Stimulated activated CD8-positive, alpha-beta memory T cell treated with anti-CD3 and anti-CD28 coated beads, Interleukin-7, amount 100 ng/mL, for 48 hours (primary cell): Measurements from ENCODE around the gene DZIP1.
"Not testable (repeated sequence)": the region's sequence is repeated elsewhere in the genome, so short reads cannot be mapped to it uniquely, and the experiment has no call there.

Experiments
- DNase-seq, 2 donors: peaks; one replicate each; pipeline ENCODE4 v3.0.0-alpha.2; 2020; ENCODE audit warnings: low read depth in 1 of 2; ENCODE audit errors: extremely low read depth in 1 of 2

DZIP1 gene

DNA sequence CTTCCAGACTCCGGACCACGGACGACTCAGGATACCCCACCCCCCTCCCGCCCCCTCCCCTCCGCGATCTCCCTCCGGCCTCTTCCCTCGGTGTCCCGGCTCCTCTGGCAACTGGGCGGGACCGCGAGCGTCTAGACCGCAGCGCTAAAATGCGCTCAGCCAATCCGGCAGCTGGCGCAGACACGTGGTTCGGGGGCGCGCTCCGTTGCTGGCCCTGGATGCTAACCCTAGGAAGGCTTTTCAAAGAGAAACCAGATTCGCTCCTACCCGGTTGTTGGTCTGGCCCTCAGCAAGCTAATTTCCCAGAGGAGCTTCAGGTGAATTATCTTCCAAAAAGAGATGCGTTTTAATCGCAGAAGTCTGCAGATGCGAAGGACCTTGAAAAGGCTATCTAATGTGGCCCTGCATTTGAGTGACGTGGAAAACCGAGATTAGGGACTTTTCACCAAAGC, at the start of gene DZIP1:
TSS of gene DZIP1 (minus strand) at position 106 of the 452 bp plus-strand sequence. CDS start 2,677 bp downstream, outside the sequence.
- DNase-seq, result no peak

GRCh38 chr13:95690986-95691385, 46.5 kb upstream of the DZIP1 start:
- not testable (repeated sequence) for DNase-seq

- DNase-seq, result no peak
Observed at GRCh38 chr13:95689582-95689926, 45.0 kb upstream of the DZIP1 start.

DNA sequence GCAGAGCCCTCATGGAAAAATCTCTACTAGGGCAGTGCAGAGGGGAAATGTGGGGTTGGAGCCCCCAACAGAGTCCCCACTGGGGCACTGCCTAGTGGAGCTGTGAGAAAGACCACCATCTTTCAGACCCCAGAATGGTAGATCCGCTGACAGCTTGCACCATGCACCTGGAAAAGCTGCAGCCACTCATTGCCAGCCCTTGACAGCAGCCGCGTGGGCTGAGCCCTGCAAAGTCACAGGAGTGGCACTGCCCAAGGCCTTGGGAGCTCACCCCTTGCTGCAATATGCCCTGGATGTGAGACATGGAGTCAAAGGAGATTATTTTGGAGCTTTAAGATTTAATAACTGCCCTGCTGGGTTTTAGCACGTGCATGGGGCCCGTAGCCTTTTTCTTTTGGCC, 40.5 kb upstream of the DZIP1 start:
- DNase-seq, result not testable (repeated sequence)

DNA sequence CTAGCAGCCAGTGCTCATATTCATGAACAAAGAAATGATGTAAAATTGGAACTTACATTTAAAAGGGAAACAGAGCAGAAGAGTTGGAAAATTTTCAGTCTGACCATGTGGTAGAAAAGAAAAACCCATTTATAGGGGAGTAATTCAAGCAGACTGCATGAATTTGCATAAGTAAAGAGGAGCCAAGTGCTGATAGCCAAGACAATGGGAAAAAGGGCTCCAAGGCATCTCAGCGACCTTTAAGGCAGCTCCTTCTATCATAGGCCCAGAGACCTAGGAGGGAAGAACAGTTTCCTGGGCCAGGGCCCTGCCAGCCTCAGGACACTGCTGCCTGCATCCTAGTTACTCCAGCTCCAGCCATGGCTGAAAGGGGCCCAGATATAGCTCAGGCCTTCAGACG, 39.9 kb upstream of the DZIP1 start:
- DNase-seq, result no peak

GRCh38 chr13:95679722-95680121, 35.2 kb upstream of the DZIP1 start:
- no peak for DNase-seq

DNA sequence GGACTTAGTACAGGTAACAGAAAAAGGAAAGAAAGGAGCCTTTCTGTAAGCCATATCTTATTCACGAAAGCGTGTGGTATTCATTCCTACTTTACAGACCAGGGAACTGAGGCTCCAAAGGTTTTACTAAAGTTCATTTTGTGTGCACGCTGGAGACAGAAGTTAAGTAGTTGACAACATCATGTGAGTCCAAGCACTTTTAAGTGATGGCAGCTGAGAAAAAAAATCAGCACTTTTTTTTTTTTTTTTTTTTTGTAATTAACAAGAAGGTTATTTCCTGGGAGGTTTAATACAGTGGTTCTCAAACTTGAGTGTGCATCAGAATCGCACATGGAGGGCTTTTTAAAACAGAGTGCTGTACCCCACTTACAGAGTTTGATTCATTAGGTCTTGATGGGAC, 34.5 kb upstream of the DZIP1 start:
- no peak for DNase-seq

GRCh38 chr13:95677564-95678266, 33.2 kb upstream of the DZIP1 start:
- DNase-seq, result no peak

- DNase-seq, result peak; percentile 96
Observed at GRCh38 chr13:95676762-95677563, 32.5 kb upstream of the DZIP1 start, which contains the start of gene DNAJC3. Gene DNAJC3, plus strand, starts transcription at chr13:95677139. Its CDS starts 117 bp downstream, at chr13:95677256.

- DNase-seq, result no peak
Observed at GRCh38 chr13:95676105-95676761, 31.7 kb upstream of the DZIP1 start.

DNA sequence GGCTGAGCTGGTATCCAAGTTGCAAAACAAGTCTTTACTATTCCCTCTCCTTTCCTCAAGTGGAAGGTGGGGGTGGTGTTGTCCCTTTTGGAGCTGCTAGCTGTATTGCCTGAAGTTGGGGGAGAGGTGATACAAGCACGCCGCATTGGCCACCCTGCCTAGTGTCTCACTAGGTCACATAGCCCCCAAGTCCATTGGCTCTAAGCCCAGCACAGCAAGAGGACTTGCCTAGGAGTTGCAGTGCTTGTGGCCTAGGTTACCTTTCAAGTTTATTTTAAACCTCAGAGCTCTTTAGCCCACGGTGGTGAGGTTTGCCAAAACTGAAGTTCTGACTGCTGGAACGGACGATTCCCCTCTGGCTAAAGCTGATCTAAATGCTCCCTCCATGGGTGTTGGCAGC, 27.1 kb upstream of the DZIP1 start:
- DNase-seq, result no peak

DNA sequence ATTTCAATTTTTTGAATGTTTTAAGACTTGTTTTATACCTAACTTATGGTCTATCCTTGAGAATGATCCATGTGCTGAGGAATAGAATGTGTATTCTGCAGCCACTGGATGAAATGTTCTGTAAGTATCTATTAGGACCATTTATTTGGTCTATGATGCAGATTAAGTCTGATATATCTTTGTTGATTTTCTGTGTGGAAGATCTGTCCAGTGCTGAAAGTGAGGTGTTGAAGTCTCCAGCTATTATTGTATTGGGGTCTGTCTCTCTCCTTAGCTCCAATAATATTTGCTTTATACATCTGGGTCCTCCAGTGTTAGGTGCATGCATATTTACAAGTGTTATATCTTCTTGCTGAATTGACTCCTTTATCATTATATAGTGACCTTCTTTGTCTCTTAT, 22.7 kb upstream of the DZIP1 start:
- DNase-seq, result not testable (repeated sequence)

DNA sequence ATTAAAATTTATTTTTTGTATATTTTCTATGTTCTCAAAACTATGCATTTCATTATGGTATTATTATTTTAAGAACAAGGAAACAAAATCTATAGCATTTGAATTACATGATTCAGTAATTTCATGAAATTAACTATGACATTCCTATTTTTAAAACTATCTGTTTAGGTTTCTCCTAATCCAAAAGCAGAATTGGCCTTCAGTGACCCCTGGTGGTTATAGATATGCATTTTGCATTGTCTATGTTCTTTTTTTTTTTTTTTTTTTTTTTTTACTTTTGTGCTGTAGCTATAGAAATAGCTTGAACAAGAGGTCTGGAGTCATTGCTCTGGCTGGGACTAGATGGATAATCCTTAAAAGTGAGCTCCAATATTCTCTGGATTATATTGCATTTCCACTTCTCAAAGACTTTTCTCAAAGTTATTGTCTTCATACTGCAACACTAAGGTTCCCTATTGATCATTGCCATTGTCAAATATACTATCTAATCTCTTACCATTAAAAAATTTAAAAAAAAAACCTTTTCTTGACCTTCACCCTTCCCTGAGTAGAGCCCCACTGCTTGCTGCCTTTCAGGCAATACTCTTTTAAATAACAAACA, 16.6 kb upstream of the DZIP1 start:
- DNase-seq, result no peak

GRCh38 chr13:95659500-95659899, 15.0 kb upstream of the DZIP1 start:
- no peak for DNase-seq

DNA sequence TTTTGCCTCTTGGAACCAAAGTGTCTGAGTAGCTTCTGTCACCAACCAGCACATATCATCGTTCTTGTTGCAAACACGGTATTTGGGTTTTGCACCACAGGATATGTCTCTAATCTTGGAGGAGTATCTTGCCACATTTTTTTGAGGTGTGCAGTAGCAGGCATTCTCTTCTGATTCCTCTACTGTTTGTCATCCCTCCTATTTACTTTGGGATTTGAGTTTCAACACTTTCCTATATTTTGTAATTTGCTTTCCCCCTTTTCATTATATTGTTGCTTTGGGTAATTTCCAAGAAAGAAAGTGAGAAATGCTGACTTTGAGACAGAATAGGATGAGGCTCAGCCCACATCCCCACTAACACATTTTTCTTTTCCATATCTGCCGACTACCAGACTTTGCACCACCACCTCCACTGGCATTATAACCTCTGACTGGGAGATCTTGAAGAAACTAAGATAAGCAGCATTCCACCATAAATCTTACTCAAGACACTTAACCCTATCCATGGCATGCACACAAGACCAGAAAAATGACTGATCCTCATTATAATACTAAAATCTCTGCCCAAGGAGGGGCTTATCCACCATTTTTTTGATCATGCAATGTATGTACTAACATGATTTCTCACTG, 12.0 kb upstream of the DZIP1 start:
- no peak for DNase-seq

DNA sequence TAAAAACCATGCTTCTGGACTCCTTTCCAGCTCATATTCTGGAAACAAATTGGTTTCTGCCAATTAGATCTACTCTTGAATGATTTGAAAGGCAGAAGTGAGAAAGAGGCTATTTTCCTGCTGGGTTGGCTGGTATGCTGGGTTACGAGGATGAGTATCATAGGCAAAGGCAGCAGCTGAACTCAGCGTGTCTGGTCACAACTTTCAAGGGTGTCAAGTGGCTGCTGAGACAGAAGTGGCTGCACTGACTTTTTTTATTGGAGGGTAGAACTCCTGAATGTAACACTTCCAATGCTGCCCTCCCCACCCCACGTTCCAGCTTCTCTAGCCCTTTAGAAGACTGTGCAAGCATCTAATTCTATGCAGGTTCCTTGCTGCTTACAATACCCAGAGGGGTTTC, 8.3 kb upstream of the DZIP1 start:
- DNase-seq, result no peak

DNA sequence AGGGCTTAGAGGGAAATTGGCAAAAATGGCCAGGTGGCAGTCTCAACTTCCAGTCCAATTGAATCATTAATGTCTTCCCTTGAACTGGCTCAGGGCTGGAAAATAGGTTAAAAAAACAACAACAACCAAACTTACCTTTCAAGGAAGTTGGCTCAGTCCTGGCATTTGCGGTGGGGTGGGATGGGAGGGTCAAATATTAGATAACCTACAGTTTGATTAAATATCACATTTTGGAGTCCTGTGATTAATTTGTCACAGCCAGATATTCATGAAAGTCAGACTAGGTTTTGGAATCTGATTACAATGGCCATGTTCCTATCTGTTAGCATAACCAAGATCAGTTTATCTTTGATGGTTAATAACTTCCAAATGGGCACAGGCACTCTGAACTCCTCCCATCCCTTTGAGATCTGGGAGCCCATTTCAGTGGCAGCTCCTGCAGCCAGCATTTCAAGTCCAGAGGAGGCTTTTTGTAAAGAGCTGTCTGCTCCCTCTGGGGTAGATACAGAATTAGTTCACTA, 7.8 kb upstream of the DZIP1 start:
- no peak for DNase-seq

GRCh38 chr13:95650696-95651095, 6.2 kb upstream of the DZIP1 start:
- no peak for DNase-seq

- DNase-seq, result no peak
Observed at GRCh38 chr13:95647321-95647720, 2.8 kb upstream of the DZIP1 start.

- DNase-seq, result no peak
Observed at GRCh38 chr13:95643936-95644598, 439 bp downstream of the DZIP1 start.
